Esophagus squamous epithelium (tissue), 4 donors: ENCODE measurements around the gene PCSK5.

Experiments used
- POLR2A ChIP-seq, 4 donors: fragments of 450-650 bp; IDR thresholded peaks; one replicate each; pipeline ENCODE4 v1.6.1; 2017; ENCODE audit warnings: antibody characterized with exemption in 4 of 4, mild to moderate bottlenecking in 4 of 4, moderate library complexity in 3 of 4
- TF ChIP-seq, protein P1 (sequence below), 6 experiments: fragments of 450-650 bp in 4 of 6; fragments of 200-600 bp in 2 of 6; sonication (generic) in 2 of 6; IDR thresholded peaks; one replicate each; pipeline ENCODE4 v1.5.1; 2016 to 2019; ENCODE audit warnings: antibody characterized with exemption in 6 of 6, mild to moderate bottlenecking in 4 of 6, moderate library complexity in 4 of 6

DNA sequence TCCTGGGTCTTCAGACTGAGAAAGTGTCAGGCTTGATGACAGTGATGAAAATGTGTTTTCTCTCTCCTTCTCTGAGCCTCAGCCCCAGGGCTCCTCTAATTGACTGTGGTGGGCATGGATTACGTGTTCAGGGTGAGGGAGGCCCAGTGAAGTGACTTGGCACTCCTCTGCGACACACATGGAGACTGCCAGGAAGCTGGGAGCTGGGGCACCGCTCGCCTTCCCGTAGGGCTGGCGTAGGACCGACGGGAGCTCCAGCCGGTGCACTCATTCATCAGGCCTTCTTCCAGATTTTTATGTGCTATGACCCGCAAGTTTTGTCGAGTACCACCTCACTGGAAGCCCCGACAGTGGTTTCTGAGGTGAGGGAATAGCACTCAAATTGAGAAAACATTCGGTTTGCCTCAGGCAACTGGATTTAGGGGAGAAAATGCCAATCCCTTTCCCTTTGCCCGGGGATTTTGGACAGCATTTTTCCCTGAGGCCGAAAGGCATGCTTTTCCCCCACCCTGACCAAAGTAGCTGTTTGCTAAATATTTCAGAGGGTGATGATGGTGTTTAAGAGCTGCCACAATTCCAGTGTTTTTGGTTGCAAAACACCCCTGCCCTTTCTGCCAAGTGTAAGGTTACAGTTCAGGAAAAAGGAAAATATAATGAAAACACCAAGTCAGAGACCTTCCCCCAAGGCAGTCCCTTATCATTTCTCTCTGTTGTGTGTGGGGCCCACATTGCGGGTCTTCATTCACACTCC, 83.7 kb downstream of the PCSK5 start:
- TF ChIP-seq, protein P1, sequence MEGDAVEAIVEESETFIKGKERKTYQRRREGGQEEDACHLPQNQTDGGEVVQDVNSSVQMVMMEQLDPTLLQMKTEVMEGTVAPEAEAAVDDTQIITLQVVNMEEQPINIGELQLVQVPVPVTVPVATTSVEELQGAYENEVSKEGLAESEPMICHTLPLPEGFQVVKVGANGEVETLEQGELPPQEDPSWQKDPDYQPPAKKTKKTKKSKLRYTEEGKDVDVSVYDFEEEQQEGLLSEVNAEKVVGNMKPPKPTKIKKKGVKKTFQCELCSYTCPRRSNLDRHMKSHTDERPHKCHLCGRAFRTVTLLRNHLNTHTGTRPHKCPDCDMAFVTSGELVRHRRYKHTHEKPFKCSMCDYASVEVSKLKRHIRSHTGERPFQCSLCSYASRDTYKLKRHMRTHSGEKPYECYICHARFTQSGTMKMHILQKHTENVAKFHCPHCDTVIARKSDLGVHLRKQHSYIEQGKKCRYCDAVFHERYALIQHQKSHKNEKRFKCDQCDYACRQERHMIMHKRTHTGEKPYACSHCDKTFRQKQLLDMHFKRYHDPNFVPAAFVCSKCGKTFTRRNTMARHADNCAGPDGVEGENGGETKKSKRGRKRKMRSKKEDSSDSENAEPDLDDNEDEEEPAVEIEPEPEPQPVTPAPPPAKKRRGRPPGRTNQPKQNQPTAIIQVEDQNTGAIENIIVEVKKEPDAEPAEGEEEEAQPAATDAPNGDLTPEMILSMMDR (IDR thresholded peaks at IDR 0.05): no peak
- no peak for TF ChIP-seq POLR2A (IDR thresholded peaks at IDR 0.05)
